B cell (primary cell): ENCODE data around the gene CCDC9B. TPM values are rescaled to one million over a fixed set of nuclear protein-coding genes. Genes with fewer than 3 reads are reported as not detected.

Experiments used
- ATAC-seq: fragments of 200-7000 bp; cut with Tn5 transposase; one replicate; pipeline ENCODE4 v1.10.0; 2021; ENCODE audit warnings: low read depth, mild to moderate bottlenecking, moderate number of reproducible peaks, moderate library complexity
- CTCF ChIA-PET: fragments of 350-600 bp; sonication (Branson Sonifier 250); formaldehyde crosslinking; loops from one replicate; lab custom pipeline; 2021; ENCODE audit warnings: antibody characterized with exemption, inconsistent platforms; lab: Charles Lee
- POLR2A ChIA-PET: fragments of 350-600 bp; sonication (Branson Sonifier 250); formaldehyde crosslinking; loops from one replicate; lab custom pipeline; 2021; ENCODE audit warnings: antibody characterized with exemption; lab: Charles Lee
- DNase-seq: peaks from one replicate; pipeline ENCODE4 v3.0.0; 2013
- H2AFZ ChIP-seq: 2 replicates; pipeline ENCODE4 v1.6.1; 2012; ENCODE audit warnings: mild to moderate bottlenecking, low read depth, low read length; ENCODE audit not compliant: insufficient read depth, poor library complexity, severe bottlenecking
- H3K27ac ChIP-seq, 2 donors: 1 replicate in 1 of 2; 2 replicates in 1 of 2; pipeline ENCODE4 v1.5.1; 2012 to 2013; ENCODE audit warnings: low read length in 2 of 2, mild to moderate bottlenecking in 2 of 2, moderate library complexity in 1 of 2
- H3K27me3 ChIP-seq, 4 experiments: fragments of 200-600 bp in 1 of 4; sonication (generic) in 1 of 4; replicated peaks in 1 of 4; 1 replicate in 2 of 4; 2 replicates in 2 of 4; pipeline versions ENCODE4 v1.6.1 to v1.7.0; 2013 to 2016; ENCODE audit warnings: low read length in 3 of 4, mild to moderate bottlenecking in 2 of 4, mixed read lengths in 1 of 4, moderate library complexity in 1 of 4; ENCODE audit not compliant: insufficient read depth in 4 of 4, control insufficient read depth in 3 of 4; ENCODE audit errors: control extremely low read depth in 1 of 4
- H3K36me3 ChIP-seq, 2 experiments: replicated peaks in 1 of 2; 1 replicate in 1 of 2; 2 replicates in 1 of 2; pipeline versions ENCODE4 v1.6.1 to v1.7.1; 2013; ENCODE audit warnings: low read length in 1 of 2; ENCODE audit not compliant: insufficient read depth in 2 of 2, control insufficient read depth in 1 of 2; ENCODE audit errors: control extremely low read depth in 1 of 2, extremely low read depth in 1 of 2
- H3K4me1 ChIP-seq, 2 donors: fragments of 200-600 bp in 1 of 2; sonication (generic) in 1 of 2; 1 replicate in 1 of 2; 2 replicates in 1 of 2; pipeline versions ENCODE4 v1.5.1 to v1.6.1; 2013 to 2017; ENCODE audit warnings: low read length in 2 of 2; ENCODE audit not compliant: control insufficient read depth in 2 of 2, insufficient read depth in 2 of 2
- H3K4me2 ChIP-seq: replicated peaks from 2 replicates; pipeline ENCODE3; 2012; ENCODE audit warnings: mild to moderate bottlenecking, low read depth, low read length; ENCODE audit not compliant: poor library complexity, severe bottlenecking
- H3K4me3 ChIP-seq, 5 experiments: fragments of 200-600 bp in 1 of 5; sonication (generic) in 1 of 5; 1 replicate in 3 of 5; 2 replicates in 2 of 5; pipeline versions ENCODE4 v1.5.1 to v1.7.0; 2011 to 2016; ENCODE audit warnings: low read length in 4 of 5, mild to moderate bottlenecking in 4 of 5, low read depth in 2 of 5, control low read depth in 1 of 5, moderate library complexity in 1 of 5; ENCODE audit not compliant: insufficient read depth in 1 of 5; ENCODE audit errors: control extremely low read depth in 1 of 5, extremely low read depth in 1 of 5
- H3K79me2 ChIP-seq: fragments of 200-600 bp; sonication (generic); one replicate; pipeline ENCODE4 v1.6.0; 2016; ENCODE audit warnings: low read length; ENCODE audit not compliant: control insufficient read depth, insufficient read depth
- H3K9ac ChIP-seq: fragments of 200-600 bp; sonication (generic); 2 replicates; pipeline ENCODE4 v1.6.1; 2017; ENCODE audit warnings: mild to moderate bottlenecking, low read length, moderate library complexity
- H3K9me3 ChIP-seq, 3 donors: one replicate each; pipeline versions ENCODE4 v1.6.1 to v1.7.1; 2013; ENCODE audit warnings: low read length in 2 of 3; ENCODE audit not compliant: control insufficient read depth in 2 of 3, insufficient read depth in 1 of 3; ENCODE audit errors: control extremely low read depth in 1 of 3
- H4K20me1 ChIP-seq: 2 replicates; pipeline ENCODE4 v1.6.0; 2012; ENCODE audit warnings: mild to moderate bottlenecking, low read length; ENCODE audit not compliant: insufficient read depth, control insufficient read depth, poor library complexity, severe bottlenecking
- H3K27ac Mint-ChIP-seq: one replicate; pipeline ENCODE4 v1.8.0; 2021; ENCODE audit warnings: mixed read lengths
- H3K27me3 Mint-ChIP-seq: one replicate; pipeline ENCODE4 v1.8.0; 2021; ENCODE audit warnings: mixed read lengths
- H3K4me1 Mint-ChIP-seq: one replicate; pipeline ENCODE4 v1.8.0; 2021; ENCODE audit warnings: mixed read lengths
- H3K4me3 Mint-ChIP-seq: one replicate; pipeline ENCODE4 v1.8.0; 2021; ENCODE audit warnings: mixed read lengths
- H3K9me3 Mint-ChIP-seq: one replicate; pipeline ENCODE4 v1.8.0; 2022; ENCODE audit warnings: mixed read lengths; ENCODE audit not compliant: insufficient read depth
- EZH2 ChIP-seq: IDR thresholded peaks from 2 replicates; pipeline ENCODE4 v1.6.1; 2012; ENCODE audit warnings: borderline replicate concordance, low read depth, mild to moderate bottlenecking, moderate library complexity, low read length; ENCODE audit not compliant: insufficient read depth, poor library complexity, severe bottlenecking
- WGBS: methylation state at CpG from one replicate; pipeline ENCODE4 v1.1.5; 2013; ENCODE audit warnings: missing lambda C conversion rate; ENCODE audit not compliant: insufficient coverage; 5-methylcytosine and 5-hydroxymethylcytosine counted together
- intact Hi-C: fragments of 100-400 bp; cut with micrococcal nuclease; formaldehyde crosslinking; loops from one replicate; pipeline ENCODE4 v1.10.0; 2022
- polyA plus RNA-seq: library from polyadenylated mRNA; depleted of rRNA; stranded (reverse); fragments of >200 nt; gene quantifications from 2 replicates; pipeline ENCODE4 v1.2.3, GENCODE V29; 2012
- total RNA-seq, 2 donors: library from RNA; stranded (reverse); fragments of 120-200 nt in 1 of 2; gene quantifications; 1 replicate in 1 of 2; 2 replicates in 1 of 2; pipeline versions ENCODE4 v1.2.3 to v1.2.4, GENCODE V29; 2013 to 2022
- TF ChIP-seq, protein P1 (sequence below): fragments of 200-600 bp; IDR thresholded peaks from one replicate; pipeline ENCODE4 v1.8.0; 2022; ENCODE audit warnings: antibody characterized with exemption, mild to moderate bottlenecking

CCDC9B gene
- total and polyA plus RNA-seq, 2 donors (not counting 1 experiment from before 2014, with no cell fraction given): 1.6 to 2.4 TPM

DNA sequence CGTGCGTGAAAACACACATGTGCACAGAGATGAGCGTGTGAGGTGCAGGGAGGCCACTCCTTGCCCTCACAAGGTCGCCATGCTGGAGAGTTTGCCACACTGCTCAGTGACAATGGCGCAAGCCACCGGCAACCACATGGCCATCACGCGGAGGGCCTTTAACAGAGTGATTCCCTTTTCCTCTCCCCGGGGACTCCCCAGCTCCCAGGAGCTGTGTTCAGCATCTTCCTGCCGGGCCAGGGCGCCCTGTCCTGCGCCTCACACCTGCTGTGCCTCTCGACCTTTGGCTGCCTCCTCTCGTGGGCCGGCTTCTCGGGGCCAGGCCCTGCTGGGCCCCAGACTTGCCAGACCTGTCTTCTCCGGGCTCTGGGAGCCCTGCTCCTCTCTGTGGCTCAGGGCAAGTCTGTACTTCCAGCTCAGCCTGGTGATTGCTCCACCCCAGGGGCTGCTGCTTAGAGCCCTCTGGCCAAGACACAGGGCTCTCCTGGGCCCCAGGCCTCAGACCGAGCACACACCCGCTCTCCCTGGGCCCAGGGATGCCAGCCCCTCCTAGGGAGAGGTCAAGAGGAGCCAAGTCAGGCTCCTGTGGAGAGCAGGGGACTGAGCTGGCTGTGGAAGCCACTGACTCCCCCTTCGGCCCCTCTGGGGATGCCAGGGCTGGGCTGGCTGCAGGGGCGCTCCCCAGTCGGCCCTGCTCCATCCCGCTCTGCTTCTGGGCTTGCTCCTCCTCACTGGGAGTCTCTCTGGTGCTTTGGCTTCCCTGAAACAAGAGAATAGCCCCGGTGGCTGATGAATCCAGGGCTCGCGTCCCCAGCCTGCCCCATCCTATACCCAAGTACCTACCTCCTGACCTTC lies 5.6 kb downstream of the CCDC9B start:
- Histone ChIP-seq H3K4me1 (peaks cover 21 to 31% of the 10 kb centered on the region in 2 donors), H3K9me3 (no peaks in the 10 kb centered on the region), H3K4me3 (no peak overlapping the region), H3K9ac (no peak overlapping the region), H3K36me3 (no peaks in the 10 kb centered on the region), H3K79me2 (no peaks in the 10 kb centered on the region), H3K4me2 (no peak overlapping the region), H2AFZ (no peak overlapping the region), H3K27ac (no peak overlapping the region), H4K20me1 (no peaks in the 10 kb centered on the region), H3K27me3 (peaks cover 0 to 12% (median 0%) of the 10 kb centered on the region in 4 experiments)
- intact Hi-C loops: no loop called here
- POLR2A ChIA-PET: interaction anchor here (1.7 kb wide), 1 partner anchor 27 kb away, joined by 6 read pairs; the partner anchor contains the start of gene PLCB2
- no peak overlapping the region for H3K4me3 Mint-ChIP-seq
- no peak for DNase-seq
- H3K27ac Mint-ChIP-seq: no peak overlapping the region
- peaks cover 4% of the 10 kb centered on the region for H3K27me3 Mint-ChIP-seq
- CTCF ChIA-PET: interaction anchor here (1.1 to 15.0 kb wide), 10 partner anchors 8 to 118 kb away, joined by 4 to 382 read pairs (median 84); partner anchors contain the start of genes ANKRD63, DISP2, INAFM2 and PLCB2
- peaks cover 28% of the 10 kb centered on the region for H3K4me1 Mint-ChIP-seq
- H3K9me3 Mint-ChIP-seq: no peaks in the 10 kb centered on the region
- WGBS: 66% methylated on average over 22 of the region's 26 CpGs
- no peak for ATAC-seq
- TF ChIP-seq, protein P1, sequence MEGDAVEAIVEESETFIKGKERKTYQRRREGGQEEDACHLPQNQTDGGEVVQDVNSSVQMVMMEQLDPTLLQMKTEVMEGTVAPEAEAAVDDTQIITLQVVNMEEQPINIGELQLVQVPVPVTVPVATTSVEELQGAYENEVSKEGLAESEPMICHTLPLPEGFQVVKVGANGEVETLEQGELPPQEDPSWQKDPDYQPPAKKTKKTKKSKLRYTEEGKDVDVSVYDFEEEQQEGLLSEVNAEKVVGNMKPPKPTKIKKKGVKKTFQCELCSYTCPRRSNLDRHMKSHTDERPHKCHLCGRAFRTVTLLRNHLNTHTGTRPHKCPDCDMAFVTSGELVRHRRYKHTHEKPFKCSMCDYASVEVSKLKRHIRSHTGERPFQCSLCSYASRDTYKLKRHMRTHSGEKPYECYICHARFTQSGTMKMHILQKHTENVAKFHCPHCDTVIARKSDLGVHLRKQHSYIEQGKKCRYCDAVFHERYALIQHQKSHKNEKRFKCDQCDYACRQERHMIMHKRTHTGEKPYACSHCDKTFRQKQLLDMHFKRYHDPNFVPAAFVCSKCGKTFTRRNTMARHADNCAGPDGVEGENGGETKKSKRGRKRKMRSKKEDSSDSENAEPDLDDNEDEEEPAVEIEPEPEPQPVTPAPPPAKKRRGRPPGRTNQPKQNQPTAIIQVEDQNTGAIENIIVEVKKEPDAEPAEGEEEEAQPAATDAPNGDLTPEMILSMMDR: no peak
- no peak for TF ChIP-seq EZH2

DNA sequence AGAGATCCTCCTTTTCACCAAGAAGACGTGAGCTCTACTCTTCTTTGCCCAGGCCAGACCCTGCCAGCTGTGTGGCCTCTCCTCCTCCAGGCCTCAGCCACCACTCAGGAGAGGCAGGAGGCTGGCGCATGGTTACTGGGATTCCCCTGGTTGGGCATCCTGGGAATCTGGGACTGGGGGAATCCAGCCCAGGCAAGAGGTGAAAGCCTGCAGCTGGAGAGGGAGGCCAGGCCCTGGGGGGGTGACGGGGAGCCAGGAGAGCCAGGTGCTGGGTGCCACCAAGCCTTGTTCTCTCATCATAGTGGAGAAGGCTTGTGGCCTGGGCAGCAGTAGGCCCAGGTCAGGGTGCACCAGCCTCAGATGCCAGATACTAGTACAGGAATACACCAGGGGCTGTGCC lies 6.2 kb downstream of the CCDC9B start:
- 64% methylated on average over 2 of the region's 3 CpGs for WGBS
- H2AFZ ChIP-seq: peak overlapping the region; percentile 56
- peak overlapping the region; percentile 51 for H3K4me2 ChIP-seq
- POLR2A ChIA-PET: interaction anchor here (1.2 to 1.7 kb wide), 2 partner anchors 26 to 55 kb away, joined by 3 to 6 read pairs; partner anchors contain the start of gene PLCB2
- peaks cover 21 to 31% of the 10 kb centered on the region in 2 donors for H3K4me1 ChIP-seq
- H3K27me3 ChIP-seq: peaks cover 0 to 12% (median 0%) of the 10 kb centered on the region in 4 experiments
- DNase-seq (no peak), ATAC-seq (no peak)
- Mint-ChIP-seq H3K27me3 (peaks cover 4% of the 10 kb centered on the region), H3K4me1 (peaks cover 28% of the 10 kb centered on the region), H3K27ac (no peak overlapping the region), H3K9me3 (no peaks in the 10 kb centered on the region), H3K4me3 (no peak overlapping the region)
- no peaks in the 10 kb centered on the region for H3K9me3 ChIP-seq
- no peak overlapping the region for H3K27ac ChIP-seq
- no peaks in the 10 kb centered on the region for H4K20me1 ChIP-seq
- no peaks in the 10 kb centered on the region for H3K36me3 ChIP-seq
- intact Hi-C loops: no loop called here
- CTCF ChIA-PET: interaction anchor here (1.1 to 12.2 kb wide), 6 partner anchors 7 to 58 kb away, joined by 3 to 382 read pairs (median 72); partner anchors contain the start of genes INAFM2 and PLCB2
- no peaks in the 10 kb centered on the region for H3K79me2 ChIP-seq
- TF ChIP-seq, protein P1: no peak
- TF ChIP-seq EZH2: no peak
- H3K9ac ChIP-seq: peak overlapping the region; percentile 1
- H3K4me3 ChIP-seq: no peak overlapping the region
